GM20000 (cell line): ENCODE data around the gene PAQR6.

Experiments used
- DNase-seq: peaks from one replicate; pipeline ENCODE4 v3.0.0; 2012; ENCODE audit warnings: low spot score
- CTCF ChIP-seq: IDR thresholded peaks from 2 replicates; pipeline ENCODE4 v1.5.1; 2012; ENCODE audit warnings: mild to moderate bottlenecking, control low read depth; ENCODE audit errors: extremely low read depth, missing control alignments

Gene PAQR6

GRCh38 chr1:156281281-156281680 is 33.4 kb upstream of the PAQR6 start:
- peak; percentile 57 for DNase-seq
- peak; percentile 15 for TF ChIP-seq CTCF

GRCh38 chr1:156279837-156280236 is 32.0 kb upstream of the PAQR6 start:
- DNase-seq, result no peak
- no peak for TF ChIP-seq CTCF

GRCh38 chr1:156276966-156277381 is 29.1 kb upstream of the PAQR6 start:
- no peak for DNase-seq

GRCh38 chr1:156276532-156276931 is 28.7 kb upstream of the PAQR6 start:
- TF ChIP-seq CTCF, result no peak
- DNase-seq, result no peak

More at GRCh38 chr1:156276966-156277381, 29.1 kb upstream of the PAQR6 start:
- no peak for TF ChIP-seq CTCF

GRCh38 chr1:156270314-156270713 is 22.5 kb upstream of the PAQR6 start:
- DNase-seq, result no peak
- TF ChIP-seq CTCF, result no peak

GRCh38 chr1:156268336-156268735 is 20.5 kb upstream of the PAQR6 start:
- no peak for DNase-seq
- TF ChIP-seq CTCF, result no peak

GRCh38 chr1:156266051-156266450 is 18.2 kb upstream of the PAQR6 start:
- DNase-seq, result no peak
- TF ChIP-seq CTCF, result no peak
